HepG2 (cell line): Measurements from ENCODE around the gene DAPP1.

ENCODE experiments used
- CC2D1A ChIP-seq: sonication (generic); formaldehyde crosslinking; IDR thresholded peaks from 2 replicates; pipeline ENCODE4 v1.8.1; 2023; ENCODE audit warnings: mild to moderate bottlenecking, missing genetic modification reagents
- CEBPG ChIP-seq: IDR thresholded peaks from 2 replicates; pipeline ENCODE4 v1.6.1; 2016
- CHD2 ChIP-seq: IDR thresholded peaks from 2 replicates; pipeline ENCODE4 v1.6.1; 2011; ENCODE audit warnings: low read depth, low read length, improper control_type of control experiment
- CREB1 ChIP-seq, 2 experiments: fragments of 450-650 bp in 1 of 2; IDR thresholded peaks; 2 replicates each; pipeline ENCODE4 v1.6.1; 2016 to 2017; ENCODE audit warnings: control low read depth in 1 of 2, mild to moderate bottlenecking in 1 of 2, missing compliant biosample characterization in 1 of 2, missing genetic modification characterization in 1 of 2
- GABPB1 ChIP-seq: IDR thresholded peaks from 2 replicates; pipeline ENCODE4 v1.6.1; 2016; ENCODE audit warnings: mild to moderate bottlenecking, missing genetic modification reagents, moderate library complexity, missing compliant biosample characterization
- HDAC2 ChIP-seq: sonication (generic); formaldehyde crosslinking; IDR thresholded peaks from 2 replicates; pipeline ENCODE4 v1.4.0; 2020; ENCODE audit warnings: missing genetic modification reagents
- JUNB ChIP-seq: sonication (generic); formaldehyde crosslinking; IDR thresholded peaks from 2 replicates; pipeline ENCODE4 v1.8.0; 2022; ENCODE audit warnings: missing genetic modification reagents, mild to moderate bottlenecking, borderline replicate concordance
- KDM5B ChIP-seq: sonication (generic); formaldehyde crosslinking; IDR thresholded peaks from 2 replicates; pipeline ENCODE4 v1.4.0; 2020; ENCODE audit warnings: missing genetic modification reagents, mild to moderate bottlenecking, borderline replicate concordance
- REPIN1 ChIP-seq: sonication (generic); formaldehyde crosslinking; IDR thresholded peaks from 2 replicates; pipeline ENCODE4 v1.8.0; 2022; ENCODE audit warnings: missing genetic modification reagents, low read depth, mild to moderate bottlenecking, borderline replicate concordance
- SATB2 ChIP-seq: sonication (generic); formaldehyde crosslinking; IDR thresholded peaks from 2 replicates; pipeline ENCODE4 v1.5.0; 2020; ENCODE audit warnings: missing genetic modification reagents
- TAF15 ChIP-seq: fragments of 200-400 bp; formaldehyde crosslinking; IDR thresholded peaks from one replicate; pipeline ENCODE4 v1.6.1; 2018; ENCODE audit warnings: mild to moderate bottlenecking, low read depth, low read length; ENCODE audit not compliant: poor library complexity, severe bottlenecking
- ZNF570 ChIP-seq: sonication (generic); formaldehyde crosslinking; IDR thresholded peaks from 2 replicates; pipeline ENCODE4 v1.4.0; 2020; ENCODE audit warnings: mild to moderate bottlenecking, missing genetic modification reagents, borderline replicate concordance
- TF ChIP-seq, protein P1 (sequence below): sonication (generic); formaldehyde crosslinking; IDR thresholded peaks from 2 replicates; pipeline ENCODE4 v1.5.0; 2020; ENCODE audit warnings: mild to moderate bottlenecking, missing genetic modification reagents, moderate library complexity
- TF ChIP-seq, protein P2 (sequence below): sonication (generic); formaldehyde crosslinking; IDR thresholded peaks from 2 replicates; pipeline ENCODE4 v1.8.0; 2022; ENCODE audit warnings: mild to moderate bottlenecking, missing genetic modification reagents; ENCODE audit not compliant: insufficient replicate concordance

GRCh38 chr4:99893839-99894160, 77.2 kb downstream of the DAPP1 start:
- TF ChIP-seq CHD2 (no peak), KDM5B (no peak), SATB2 (CRISPR knock-in tag) (no peak), JUNB (CRISPR knock-in tag) (no peak), REPIN1 (CRISPR knock-in tag) (no peak), ZNF570 (CRISPR knock-in tag) (no peak), CC2D1A (CRISPR knock-in tag) (no peak), HDAC2 (CRISPR knock-in tag) (no peak), CEBPG (no peak), GABPB1 (CRISPR knock-in tag) (no peak), TAF15 (no peak), CREB1 (IDR thresholded peaks at IDR 0.05) (no peak), CREB1 (CRISPR knock-in tag; IDR thresholded peaks at IDR 0.05) (no peak)
- TF ChIP-seq, protein P1, sequence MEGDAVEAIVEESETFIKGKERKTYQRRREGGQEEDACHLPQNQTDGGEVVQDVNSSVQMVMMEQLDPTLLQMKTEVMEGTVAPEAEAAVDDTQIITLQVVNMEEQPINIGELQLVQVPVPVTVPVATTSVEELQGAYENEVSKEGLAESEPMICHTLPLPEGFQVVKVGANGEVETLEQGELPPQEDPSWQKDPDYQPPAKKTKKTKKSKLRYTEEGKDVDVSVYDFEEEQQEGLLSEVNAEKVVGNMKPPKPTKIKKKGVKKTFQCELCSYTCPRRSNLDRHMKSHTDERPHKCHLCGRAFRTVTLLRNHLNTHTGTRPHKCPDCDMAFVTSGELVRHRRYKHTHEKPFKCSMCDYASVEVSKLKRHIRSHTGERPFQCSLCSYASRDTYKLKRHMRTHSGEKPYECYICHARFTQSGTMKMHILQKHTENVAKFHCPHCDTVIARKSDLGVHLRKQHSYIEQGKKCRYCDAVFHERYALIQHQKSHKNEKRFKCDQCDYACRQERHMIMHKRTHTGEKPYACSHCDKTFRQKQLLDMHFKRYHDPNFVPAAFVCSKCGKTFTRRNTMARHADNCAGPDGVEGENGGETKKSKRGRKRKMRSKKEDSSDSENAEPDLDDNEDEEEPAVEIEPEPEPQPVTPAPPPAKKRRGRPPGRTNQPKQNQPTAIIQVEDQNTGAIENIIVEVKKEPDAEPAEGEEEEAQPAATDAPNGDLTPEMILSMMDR (CRISPR knock-in tag) = no peak
- TF ChIP-seq, protein P2, sequence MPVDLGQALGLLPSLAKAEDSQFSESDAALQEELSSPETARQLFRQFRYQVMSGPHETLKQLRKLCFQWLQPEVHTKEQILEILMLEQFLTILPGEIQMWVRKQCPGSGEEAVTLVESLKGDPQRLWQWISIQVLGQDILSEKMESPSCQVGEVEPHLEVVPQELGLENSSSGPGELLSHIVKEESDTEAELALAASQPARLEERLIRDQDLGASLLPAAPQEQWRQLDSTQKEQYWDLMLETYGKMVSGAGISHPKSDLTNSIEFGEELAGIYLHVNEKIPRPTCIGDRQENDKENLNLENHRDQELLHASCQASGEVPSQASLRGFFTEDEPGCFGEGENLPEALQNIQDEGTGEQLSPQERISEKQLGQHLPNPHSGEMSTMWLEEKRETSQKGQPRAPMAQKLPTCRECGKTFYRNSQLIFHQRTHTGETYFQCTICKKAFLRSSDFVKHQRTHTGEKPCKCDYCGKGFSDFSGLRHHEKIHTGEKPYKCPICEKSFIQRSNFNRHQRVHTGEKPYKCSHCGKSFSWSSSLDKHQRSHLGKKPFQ = no peak
